HG03025 (cell line): ENCODE measurements around the gene ARHGAP26.

Source experiments
- ATAC-seq: cut with Tn5 transposase; IDR thresholded peaks from one replicate; pipeline ENCODE4 v1.9.1; 2021; ENCODE audit warnings: mild to moderate bottlenecking, moderate library complexity; ENCODE audit not compliant: unreplicated experiment, low FRiP score

Gene ARHGAP26

GRCh38 chr5:143238620-143239019 is 468.4 kb downstream of the ARHGAP26 start:
- ATAC-seq = no peak

- no peak for ATAC-seq
Measured at GRCh38 chr5:143239882-143240518, 469.8 kb downstream of the ARHGAP26 start.

- no peak for ATAC-seq
Measured at GRCh38 chr5:143241892-143242291, 471.7 kb downstream of the ARHGAP26 start.

GRCh38 chr5:143243103-143243502 is 472.9 kb downstream of the ARHGAP26 start:
- no peak for ATAC-seq

GRCh38 chr5:143244000-143244736 is 474.0 kb downstream of the ARHGAP26 start:
- ATAC-seq = no peak

- ATAC-seq = no peak
Measured at GRCh38 chr5:143244990-143245389, 474.8 kb downstream of the ARHGAP26 start.

- ATAC-seq = no peak
Measured at GRCh38 chr5:143245929-143246561, 475.9 kb downstream of the ARHGAP26 start.

- no peak for ATAC-seq
Measured at GRCh38 chr5:143247134-143247815, 477.1 kb downstream of the ARHGAP26 start.

GRCh38 chr5:143248391-143248790 is 478.2 kb downstream of the ARHGAP26 start:
- no peak for ATAC-seq

- no peak for ATAC-seq
Measured at GRCh38 chr5:143248822-143249579, 478.8 kb downstream of the ARHGAP26 start.

- no peak for ATAC-seq
Measured at GRCh38 chr5:143249851-143250250, 479.7 kb downstream of the ARHGAP26 start.

GRCh38 chr5:143251190-143251589 is 481.0 kb downstream of the ARHGAP26 start:
- no peak for ATAC-seq

GRCh38 chr5:143251946-143252345 is 481.8 kb downstream of the ARHGAP26 start:
- ATAC-seq = no peak

GRCh38 chr5:143254819-143255218 is 484.6 kb downstream of the ARHGAP26 start:
- ATAC-seq = no peak

GRCh38 chr5:143258559-143259253 is 488.5 kb downstream of the ARHGAP26 start:
- no peak for ATAC-seq

- no peak for ATAC-seq
Measured at GRCh38 chr5:143259254-143259605, 489.1 kb downstream of the ARHGAP26 start.

- no peak for ATAC-seq
Measured at GRCh38 chr5:143261748-143262392, 491.7 kb downstream of the ARHGAP26 start.

GRCh38 chr5:143262393-143263174 is 492.4 kb downstream of the ARHGAP26 start:
- no peak for ATAC-seq
